SK-N-SH (cell line): ENCODE results near the gene RAD23A. TPM values are rescaled to one million over a fixed set of nuclear protein-coding genes. Genes with fewer than 3 reads are reported as not detected.

Source experiments
- CTCF ChIA-PET: fragments of 300-600, 350-600 bp; formaldehyde crosslinking; extraction: SDS; loops from one replicate; lab custom pipeline; 2021; lab: Yijun Ruan, JAX
- POLR2A ChIA-PET: fragments of 350-600 bp; sonication (Branson Sonifier 250); formaldehyde crosslinking; extraction: SDS; loops from one replicate; lab custom pipeline; 2020; ENCODE audit warnings: antibody characterized with exemption, inconsistent platforms; lab: Yijun Ruan, JAX
- DNase-seq: peaks from one replicate; pipeline ENCODE4 v3.0.0; 2012
- H2AFZ ChIP-seq: fragments of 200-600 bp; sonication (generic); 2 replicates; pipeline ENCODE4 v1.8.1; 2016; ENCODE audit warnings: antibody characterized with exemption, mild to moderate bottlenecking, low read depth
- H3F3A ChIP-seq: fragments of 200-600 bp; sonication (generic); replicated peaks from 2 replicates; pipeline ENCODE3; 2016; ENCODE audit warnings: antibody characterized with exemption, mild to moderate bottlenecking; ENCODE audit not compliant: insufficient read depth
- H3K27ac ChIP-seq, 2 experiments: fragments of 200-500 bp in 1 of 2; fragments of 200-600 bp in 1 of 2; sonication (Bioruptor generic) in 1 of 2; sonication (generic), shearing (Covaris generic) in 1 of 2; 2 replicates each; pipeline versions ENCODE4 v1.5.1 to v1.6.1; 2014 to 2016; ENCODE audit warnings: low read depth in 2 of 2, inconsistent platforms in 1 of 2, low read length in 1 of 2, mild to moderate bottlenecking in 1 of 2, mixed read lengths in 1 of 2
- H3K27me3 ChIP-seq: fragments of 200-600 bp; sonication (generic), shearing (Covaris generic); 2 replicates; pipeline ENCODE4 v1.6.1; 2016; ENCODE audit warnings: mixed run types; ENCODE audit not compliant: insufficient read depth
- H3K36me3 ChIP-seq, 2 experiments: fragments of 200-500 bp in 1 of 2; fragments of 200-600 bp in 1 of 2; sonication (Bioruptor generic) in 1 of 2; sonication (generic) in 1 of 2; replicated peaks in 1 of 2; 2 replicates each; pipeline versions ENCODE3 to v1.5.1; 2014 to 2016; ENCODE audit warnings: low read length in 1 of 2, mild to moderate bottlenecking in 1 of 2; ENCODE audit not compliant: insufficient read depth in 2 of 2, control insufficient read depth in 1 of 2
- H3K4me1 ChIP-seq, 2 experiments: fragments of 200-500 bp in 1 of 2; fragments of 200-600 bp in 1 of 2; sonication (Bioruptor generic) in 1 of 2; sonication (generic), shearing (Covaris generic) in 1 of 2; 2 replicates each; pipeline versions ENCODE4 v1.5.1 to v1.6.1; 2014 to 2016; ENCODE audit warnings: low read depth in 1 of 2, low read length in 1 of 2, mixed run types in 1 of 2; ENCODE audit not compliant: insufficient read depth in 2 of 2, control insufficient read depth in 1 of 2
- H3K4me2 ChIP-seq: fragments of 200-600 bp; sonication (generic), shearing (Covaris generic); 2 replicates; pipeline ENCODE4 v1.6.1; 2017; ENCODE audit warnings: mixed run types
- H3K4me3 ChIP-seq, 2 experiments: fragments of 200-500 bp in 1 of 2; fragments of 200-600 bp in 1 of 2; sonication (Bioruptor generic) in 1 of 2; sonication (generic), shearing (Covaris generic) in 1 of 2; 2 replicates each; pipeline versions ENCODE4 v1.5.1 to v1.8.1; 2014 to 2016; ENCODE audit warnings: low read depth in 2 of 2, inconsistent platforms in 1 of 2, low read length in 1 of 2, mild to moderate bottlenecking in 1 of 2, mixed read lengths in 1 of 2, moderate library complexity in 1 of 2
- H3K79me2 ChIP-seq: fragments of 200-600 bp; sonication (generic); 2 replicates; pipeline ENCODE4 v1.8.1; 2017; ENCODE audit warnings: mild to moderate bottlenecking; ENCODE audit not compliant: insufficient read depth
- H3K9ac ChIP-seq: fragments of 200-600 bp; sonication (generic); 2 replicates; pipeline ENCODE4 v1.6.1; 2017; ENCODE audit warnings: mixed run types
- H3K9me2 ChIP-seq: fragments of 200-600 bp; sonication (generic); 2 replicates; pipeline ENCODE4 v1.6.1; 2017; ENCODE audit warnings: mixed run types
- H3K9me3 ChIP-seq: fragments of 200-600 bp; sonication (generic); 2 replicates; pipeline ENCODE4 v1.6.1; 2017; ENCODE audit warnings: mixed run types, mild to moderate bottlenecking, moderate library complexity
- H4K20me1 ChIP-seq: fragments of 200-600 bp; sonication (generic); 2 replicates; pipeline ENCODE4 v1.6.1; 2017; ENCODE audit warnings: mild to moderate bottlenecking, mixed run types; ENCODE audit not compliant: insufficient read depth
- CHD2 ChIP-seq: fragments of 150-350 bp; IDR thresholded peaks from 2 replicates; pipeline ENCODE4 v1.6.1; 2018; ENCODE audit warnings: low read length; ENCODE audit not compliant: partially characterized antibody
- ELF1 ChIP-seq: IDR thresholded peaks from 2 replicates; pipeline ENCODE4 v1.4.0; 2012
- FOXJ3 ChIP-seq: sonication (generic); formaldehyde crosslinking; IDR thresholded peaks from 2 replicates; pipeline ENCODE4 v1.5.1; 2020; ENCODE audit warnings: mild to moderate bottlenecking, missing genetic modification reagents
- GABPA ChIP-seq: IDR thresholded peaks from 2 replicates; pipeline ENCODE4 v1.4.0; 2012; ENCODE audit warnings: low read depth, mild to moderate bottlenecking
- MXI1 ChIP-seq: IDR thresholded peaks from 2 replicates; pipeline ENCODE4 v1.6.1; 2012; ENCODE audit warnings: mild to moderate bottlenecking, low read depth, low read length, improper control_type of control experiment
- NFIC ChIP-seq: IDR thresholded peaks from 2 replicates; pipeline ENCODE4 v1.4.0; 2012; ENCODE audit warnings: borderline replicate concordance
- NRF1 ChIP-seq: IDR thresholded peaks from 2 replicates; pipeline ENCODE4 v1.6.1; 2012; ENCODE audit warnings: low read depth, mild to moderate bottlenecking, low read length
- POLR2AphosphoS5 ChIP-seq: IDR thresholded peaks from 2 replicates; pipeline ENCODE4 v1.6.1; 2012; ENCODE audit warnings: low read depth, low read length
- RCOR1 ChIP-seq: fragments of 150-350 bp; IDR thresholded peaks from 2 replicates; pipeline ENCODE4 v1.6.1; 2017; ENCODE audit warnings: antibody characterized with exemption, low read length
- RFX5 ChIP-seq: IDR thresholded peaks from 2 replicates; pipeline ENCODE4 v1.6.1; 2012; ENCODE audit warnings: mild to moderate bottlenecking, improper control_type of control experiment, low read length
- SIN3A ChIP-seq: IDR thresholded peaks from 2 replicates; pipeline ENCODE4 v1.6.1; 2012; ENCODE audit warnings: low read depth, mild to moderate bottlenecking, low read length, moderate library complexity, borderline replicate concordance
- TAF1 ChIP-seq: IDR thresholded peaks from 2 replicates; pipeline ENCODE4 v1.6.1; 2012; ENCODE audit warnings: low read depth, mild to moderate bottlenecking, low read length, moderate library complexity, borderline replicate concordance
- TEAD4 ChIP-seq: IDR thresholded peaks from 2 replicates; pipeline ENCODE4 v1.4.0; 2012; ENCODE audit warnings: mild to moderate bottlenecking, borderline replicate concordance; ENCODE audit not compliant: insufficient read depth
- YY1 ChIP-seq: IDR thresholded peaks from 2 replicates; pipeline ENCODE4 v1.4.0; 2012; ENCODE audit warnings: low read depth, mild to moderate bottlenecking
- WGBS: methylation state at CpG from one replicate; pipeline ENCODE4 v1.1.6; 2017; ENCODE audit warnings: low lambda C conversion rate; 5-methylcytosine and 5-hydroxymethylcytosine counted together
- polyA plus RNA-seq, 3 experiments: library from polyadenylated mRNA; depleted of rRNA; stranded (reverse); fragments of >200 nt; gene quantifications; 2 replicates each; pipeline ENCODE4 v1.2.3, GENCODE V29; 2012
- TF ChIP-seq, protein P1 (sequence below): IDR thresholded peaks from 2 replicates; pipeline ENCODE4; 2012
- TF ChIP-seq, protein P2 (sequence below): fragments of 150-350 bp; IDR thresholded peaks from 2 replicates; pipeline ENCODE4 v1.6.1; 2016; ENCODE audit warnings: mild to moderate bottlenecking, low read depth, low read length
- TF ChIP-seq, protein P3 (sequence below): fragments of 150-350 bp; IDR thresholded peaks from 2 replicates; pipeline ENCODE4 v1.6.1; 2017; ENCODE audit warnings: antibody characterized with exemption, low read length, low read depth, borderline replicate concordance
- TF ChIP-seq, protein P4 (sequence below): IDR thresholded peaks from 2 replicates; pipeline ENCODE4 v1.4.0; 2012; ENCODE audit warnings: low read depth, borderline replicate concordance
- TF ChIP-seq, protein P5 (sequence below): IDR thresholded peaks from 2 replicates; pipeline ENCODE4 v1.4.0; 2012; ENCODE audit warnings: low read depth

The RAD23A gene
- polyA plus RNA-seq (2012; rRNA removed), result 60.4 and 116 TPM in 2 replicates
- 49.7 and 70.4 TPM in 2 replicates for polyA plus RNA-seq (2012; cell fraction: cytosol; rRNA removed)
- 173 and 199 TPM in 2 replicates for polyA plus RNA-seq (2012; cell fraction: nucleus; rRNA removed)

DNA sequence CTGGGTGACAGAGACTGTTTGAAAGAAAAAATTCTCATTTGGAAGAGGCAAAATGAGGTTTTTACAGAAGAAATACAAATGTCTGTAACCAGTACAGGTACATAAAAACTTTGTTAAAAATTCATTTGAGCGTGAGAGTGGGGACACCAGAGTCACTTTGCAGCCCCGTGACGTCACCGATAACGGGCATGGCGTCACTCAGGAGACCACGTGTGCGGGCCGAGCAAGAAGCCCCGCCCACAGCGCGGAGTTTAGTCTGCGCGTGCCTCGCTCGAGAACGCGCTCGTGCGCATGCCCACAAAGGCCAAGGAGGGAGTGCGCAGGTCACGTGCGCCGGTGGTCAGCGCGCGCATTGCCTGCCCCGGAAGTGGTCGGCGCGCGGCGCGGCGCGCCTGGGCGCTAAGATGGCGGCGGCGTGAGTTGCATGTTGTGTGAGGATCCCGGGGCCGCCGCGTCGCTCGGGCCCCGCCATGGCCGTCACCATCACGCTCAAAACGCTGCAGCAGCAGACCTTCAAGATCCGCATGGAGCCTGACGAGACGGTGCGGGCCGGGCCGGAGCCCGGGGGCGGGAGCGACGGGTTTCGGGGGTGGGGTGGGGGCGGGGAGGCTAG is at the start of gene RAD23A:
TSS of gene RAD23A (plus strand) at position 384 of the 613 bp plus-strand sequence. CDS start at position 471, 87 bp downstream.
- Histone ChIP-seq H3K79me2 (peaks cover 65% of the 10 kb centered on the region), H3K27me3 (no peaks in the 10 kb centered on the region), H3K36me3 (peaks cover 51 to 64% of the 10 kb centered on the region in 2 experiments), H3K9me3 (no peaks in the 10 kb centered on the region), H3K9me2 (no peaks in the 10 kb centered on the region), H3K9ac (peak within 1 kb of the TSS; percentile 90), H3K4me1 (peaks cover 3 to 25% of the 10 kb centered on the region in 2 experiments; a peak in 3 of 4 replicates), H3K27ac (peak within 1 kb of the TSS; percentile 87 to 92), H2AFZ (no peak within 1 kb of the TSS), H3K4me3 (peak within 1 kb of the TSS; percentile 66 to 73), H3K4me2 (peak within 1 kb of the TSS; percentile 89), H3F3A (peaks cover 53% of the 10 kb centered on the region), H4K20me1 (peaks cover 16% of the 10 kb centered on the region)
- ChIA-PET POLR2A (interaction anchor here (0.6 to 1.5 kb wide), 7 partner anchors 8 to 223 kb away, joined by 3 to 13 read pairs (median 4); partner anchors contain the start of genes CALR, FARSA and GCDH), CTCF (interaction anchor here (0.9 kb wide), 1 partner anchor 20 kb away, joined by 6 read pairs; no protein-coding TSS in a partner anchor)
- TF ChIP-seq GABPA, result peak; percentile 83
- TF ChIP-seq NRF1, result peak; percentile 98
- peak; percentile 87; the same call in 1 of the 2 replicates for TF ChIP-seq SIN3A
- no peak for TF ChIP-seq RFX5
- TF ChIP-seq RCOR1, result peak; percentile 53; the same call in 1 of the 2 replicates
- no peak for TF ChIP-seq NFIC
- TF ChIP-seq FOXJ3, result peak; percentile 38; the same call in 1 of the 2 replicates
- TF ChIP-seq YY1, result peak; percentile 94
- TF ChIP-seq, protein P1, sequence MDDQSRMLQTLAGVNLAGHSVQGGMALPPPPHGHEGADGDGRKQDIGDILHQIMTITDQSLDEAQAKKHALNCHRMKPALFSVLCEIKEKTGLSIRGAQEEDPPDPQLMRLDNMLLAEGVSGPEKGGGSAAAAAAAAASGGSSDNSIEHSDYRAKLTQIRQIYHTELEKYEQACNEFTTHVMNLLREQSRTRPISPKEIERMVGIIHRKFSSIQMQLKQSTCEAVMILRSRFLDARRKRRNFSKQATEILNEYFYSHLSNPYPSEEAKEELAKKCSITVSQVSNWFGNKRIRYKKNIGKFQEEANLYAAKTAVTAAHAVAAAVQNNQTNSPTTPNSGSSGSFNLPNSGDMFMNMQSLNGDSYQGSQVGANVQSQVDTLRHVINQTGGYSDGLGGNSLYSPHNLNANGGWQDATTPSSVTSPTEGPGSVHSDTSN, result peak; percentile 61
- TF ChIP-seq, protein P2, sequence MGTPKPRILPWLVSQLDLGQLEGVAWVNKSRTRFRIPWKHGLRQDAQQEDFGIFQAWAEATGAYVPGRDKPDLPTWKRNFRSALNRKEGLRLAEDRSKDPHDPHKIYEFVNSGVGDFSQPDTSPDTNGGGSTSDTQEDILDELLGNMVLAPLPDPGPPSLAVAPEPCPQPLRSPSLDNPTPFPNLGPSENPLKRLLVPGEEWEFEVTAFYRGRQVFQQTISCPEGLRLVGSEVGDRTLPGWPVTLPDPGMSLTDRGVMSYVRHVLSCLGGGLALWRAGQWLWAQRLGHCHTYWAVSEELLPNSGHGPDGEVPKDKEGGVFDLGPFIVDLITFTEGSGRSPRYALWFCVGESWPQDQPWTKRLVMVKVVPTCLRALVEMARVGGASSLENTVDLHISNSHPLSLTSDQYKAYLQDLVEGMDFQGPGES, result no peak
- TF ChIP-seq TAF1, result peak; percentile 97
- TF ChIP-seq TEAD4, result no peak
- TF ChIP-seq, protein P3, sequence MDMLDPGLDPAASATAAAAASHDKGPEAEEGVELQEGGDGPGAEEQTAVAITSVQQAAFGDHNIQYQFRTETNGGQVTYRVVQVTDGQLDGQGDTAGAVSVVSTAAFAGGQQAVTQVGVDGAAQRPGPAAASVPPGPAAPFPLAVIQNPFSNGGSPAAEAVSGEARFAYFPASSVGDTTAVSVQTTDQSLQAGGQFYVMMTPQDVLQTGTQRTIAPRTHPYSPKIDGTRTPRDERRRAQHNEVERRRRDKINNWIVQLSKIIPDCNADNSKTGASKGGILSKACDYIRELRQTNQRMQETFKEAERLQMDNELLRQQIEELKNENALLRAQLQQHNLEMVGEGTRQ, result peak; percentile 93
- TF ChIP-seq MXI1, result peak; percentile 77
- peak; percentile 94 for TF ChIP-seq POLR2AphosphoS5
- peak; percentile 66; the same call in 1 of the 2 replicates for TF ChIP-seq ELF1
- TF ChIP-seq, protein P4, sequence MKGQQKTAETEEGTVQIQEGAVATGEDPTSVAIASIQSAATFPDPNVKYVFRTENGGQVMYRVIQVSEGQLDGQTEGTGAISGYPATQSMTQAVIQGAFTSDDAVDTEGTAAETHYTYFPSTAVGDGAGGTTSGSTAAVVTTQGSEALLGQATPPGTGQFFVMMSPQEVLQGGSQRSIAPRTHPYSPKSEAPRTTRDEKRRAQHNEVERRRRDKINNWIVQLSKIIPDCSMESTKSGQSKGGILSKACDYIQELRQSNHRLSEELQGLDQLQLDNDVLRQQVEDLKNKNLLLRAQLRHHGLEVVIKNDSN, result peak; percentile 97
- peak; percentile 91 for TF ChIP-seq CHD2
- TF ChIP-seq, protein P5, sequence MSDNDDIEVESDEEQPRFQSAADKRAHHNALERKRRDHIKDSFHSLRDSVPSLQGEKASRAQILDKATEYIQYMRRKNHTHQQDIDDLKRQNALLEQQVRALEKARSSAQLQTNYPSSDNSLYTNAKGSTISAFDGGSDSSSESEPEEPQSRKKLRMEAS, result peak; percentile 83; the same call in 1 of the 2 replicates
- DNase-seq, result peak; percentile 95
- WGBS, result 4% methylated on average over 12 of the region's 62 CpGs
